Measurements from ENCODE around the gene WDR11.
"Not testable (repeated sequence)": the region's sequence is repeated elsewhere in the genome, so short reads cannot be mapped to it uniquely, and the experiment has no call there.

Gene WDR11

DNA sequence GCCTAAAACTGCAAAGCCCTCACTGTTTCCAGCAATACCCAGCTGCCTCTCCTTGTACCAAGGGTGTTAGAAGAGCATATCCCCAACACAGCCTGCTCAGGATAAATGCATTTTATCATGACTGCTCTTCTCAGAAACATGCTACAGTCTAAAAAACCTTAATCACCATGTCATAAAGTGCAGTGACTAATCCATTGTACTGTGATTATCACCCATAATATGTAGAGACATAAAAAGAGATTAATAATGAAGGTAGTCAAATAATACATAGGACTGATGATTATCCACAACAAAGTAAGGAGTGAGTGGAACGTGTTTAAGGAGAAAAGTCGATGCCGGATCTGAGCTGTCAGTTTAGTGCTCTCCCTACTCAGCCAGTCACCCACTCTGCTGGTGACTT lies 12.2 kb upstream of the WDR11 start:
- in situ Hi-C loops (cut with MboI; ENCODE audit: low sequenced_read_pairs), result no loop called here

DNA sequence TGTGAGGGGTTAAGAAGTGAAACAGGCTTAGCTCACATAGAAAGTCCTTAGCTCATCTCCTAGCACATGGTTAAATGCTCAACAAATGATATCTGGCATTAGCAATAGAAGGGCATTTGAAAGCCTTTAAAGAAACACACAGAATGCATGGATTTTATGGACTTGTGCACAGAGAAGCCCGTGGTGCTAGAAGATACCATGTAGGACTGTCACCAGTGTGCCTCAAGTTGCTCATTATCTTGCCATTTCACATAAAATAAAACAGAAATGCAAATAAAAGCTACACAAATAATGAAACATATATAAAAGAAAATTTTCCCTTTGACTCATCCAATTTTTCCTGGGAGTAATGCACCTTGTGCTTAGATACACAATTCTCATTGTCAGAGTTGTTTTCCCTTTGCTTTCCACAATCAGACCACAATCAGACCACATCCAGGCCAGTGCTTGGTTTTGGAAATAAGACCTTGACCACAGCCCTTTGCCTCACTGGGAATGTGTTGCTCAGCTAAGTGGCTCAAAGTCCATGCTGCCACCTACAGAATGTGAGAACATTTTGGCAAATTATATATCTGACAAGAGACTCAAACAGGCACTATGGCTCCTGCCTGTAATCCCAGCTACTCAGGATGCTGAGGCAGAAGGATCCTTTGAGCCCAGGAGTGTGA lies 9.5 kb upstream of the WDR11 start:
- in situ Hi-C loops (cut with MboI; ENCODE audit: low sequenced_read_pairs), result no loop called here

DNA sequence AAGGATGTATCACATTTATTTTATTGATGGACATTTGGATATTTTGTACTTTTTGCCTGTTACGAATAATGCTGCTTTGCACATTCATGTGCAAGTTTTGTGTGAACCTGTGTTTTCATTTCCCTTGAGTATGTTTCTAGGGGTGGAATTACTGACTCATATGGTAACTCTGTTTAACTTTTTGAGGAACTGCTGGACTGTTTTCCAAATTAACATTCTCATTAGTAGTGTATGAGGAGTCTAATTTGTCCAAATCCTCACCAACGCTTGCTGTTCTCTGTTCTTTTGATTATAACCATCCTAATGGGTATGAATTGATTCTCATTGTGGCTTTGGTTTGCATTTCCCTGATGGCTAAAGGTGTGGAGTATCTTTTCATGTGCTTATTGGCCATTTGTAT lies 3.2 kb downstream of the WDR11 start:
- in situ Hi-C loops (cut with MboI; ENCODE audit: low sequenced_read_pairs), result no loop called here

GRCh38 chr10:120861178-120861855 lies 10.2 kb downstream of the WDR11 start:
- in situ Hi-C loops (cut with MboI; ENCODE audit: low sequenced_read_pairs), result no loop called here

- in situ Hi-C loops (cut with MboI; ENCODE audit: low sequenced_read_pairs), result no loop called here
Observed at GRCh38 chr10:120873741-120874140, 22.6 kb downstream of the WDR11 start.

DNA sequence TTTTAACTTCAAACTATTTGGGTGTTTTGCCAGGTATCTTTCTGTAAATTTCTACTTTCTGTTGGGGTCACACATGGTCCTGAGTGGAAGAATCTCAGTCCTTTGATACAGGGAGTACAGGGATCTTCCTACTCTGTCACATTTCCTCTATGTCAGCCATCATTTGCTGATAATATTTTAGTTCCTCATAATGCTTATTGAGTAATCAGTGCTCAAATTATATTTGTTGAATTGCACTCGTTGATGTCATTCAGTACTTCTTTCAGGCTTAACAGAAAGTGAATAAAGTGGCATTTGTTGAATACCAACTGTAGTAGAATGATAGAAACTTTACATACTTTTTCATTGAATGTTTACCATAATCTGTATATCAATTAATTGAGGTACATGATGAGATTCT lies 31.9 kb downstream of the WDR11 start:
- in situ Hi-C loops (cut with MboI; ENCODE audit: low sequenced_read_pairs), result no loop called here

GRCh38 chr10:120887482-120887881 lies 36.3 kb downstream of the WDR11 start:
- in situ Hi-C loops (cut with MboI; ENCODE audit: low sequenced_read_pairs), result no loop called here

DNA sequence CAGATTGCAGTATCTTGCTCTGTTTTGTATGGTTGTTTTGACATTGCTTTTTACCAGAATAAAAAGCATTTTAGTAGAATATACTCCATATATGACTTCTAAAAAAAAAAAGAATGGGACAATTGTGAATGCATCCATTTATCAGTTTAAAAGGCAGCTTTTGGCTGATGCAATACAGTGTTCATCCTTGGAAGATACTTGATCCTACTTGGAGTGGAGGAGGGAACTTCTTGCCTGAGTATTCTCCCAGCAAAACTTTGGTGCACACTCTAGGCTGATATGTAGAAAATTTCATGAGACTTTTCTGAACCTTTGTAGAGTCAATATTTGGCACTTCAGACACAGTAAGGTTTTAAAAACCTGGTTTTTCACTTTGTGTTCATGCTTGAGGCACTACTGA lies 40.2 kb downstream of the WDR11 start:
- in situ Hi-C loops (cut with MboI; ENCODE audit: low sequenced_read_pairs), result no loop called here

- in situ Hi-C loops (cut with MboI; ENCODE audit: low sequenced_read_pairs), result no loop called here
Observed at GRCh38 chr10:120894556-120894955, 43.4 kb downstream of the WDR11 start.

- in situ Hi-C loops (cut with MboI; ENCODE audit: low sequenced_read_pairs), result no loop called here
Observed at GRCh38 chr10:120897343-120897742, 46.2 kb downstream of the WDR11 start.

DNA sequence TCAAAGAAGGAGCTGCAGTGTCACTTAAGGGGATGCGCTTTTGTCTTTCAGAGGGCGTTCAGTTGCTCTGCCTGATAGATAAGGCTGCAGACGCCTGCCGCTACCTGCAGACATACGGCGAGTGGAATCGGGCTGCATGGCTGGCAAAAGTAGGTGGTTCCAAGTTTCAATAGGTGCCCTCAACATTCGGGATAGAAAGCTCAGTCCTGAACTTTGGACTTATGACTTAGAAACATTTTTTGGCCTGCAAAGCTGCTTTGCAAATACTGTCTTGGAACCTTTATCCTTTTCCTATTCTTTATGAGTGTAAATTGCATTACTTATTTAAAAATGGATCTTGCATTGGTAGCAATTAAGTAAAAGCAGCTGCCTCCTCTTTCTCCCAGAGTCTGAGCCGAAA lies 54.1 kb downstream of the WDR11 start:
- in situ Hi-C loops (cut with MboI; ENCODE audit: low sequenced_read_pairs), result no loop called here

GRCh38 chr10:120917521-120918250 lies 66.5 kb downstream of the WDR11 start:
- in situ Hi-C loops (cut with MboI; ENCODE audit: low sequenced_read_pairs), result no loop called here

- in situ Hi-C loops (cut with MboI; ENCODE audit: low sequenced_read_pairs), result not testable (repeated sequence)
Observed at GRCh38 chr10:120923886-120924285, 72.7 kb downstream of the WDR11 start.

DNA sequence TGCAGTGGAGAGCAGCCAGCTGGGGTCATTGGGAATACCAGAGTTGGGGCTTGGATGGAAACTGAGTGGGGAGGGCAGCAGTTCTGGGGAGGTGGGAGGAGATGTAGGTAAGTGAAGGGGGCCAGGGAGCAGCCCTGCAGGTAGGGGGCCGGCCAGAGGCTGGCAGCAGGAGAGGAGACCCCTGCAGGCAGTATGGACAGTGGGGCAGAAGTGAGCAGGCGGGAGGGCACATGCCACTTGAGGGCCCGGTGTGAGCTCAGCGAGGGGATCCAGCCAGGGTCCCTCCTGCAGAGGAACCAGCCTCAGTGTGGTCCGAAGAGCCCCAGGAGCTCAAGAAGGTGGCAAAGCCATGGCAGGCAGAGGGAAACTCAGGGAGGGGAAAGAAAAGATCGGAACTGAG lies 75.4 kb downstream of the WDR11 start:
- in situ Hi-C loops (cut with MboI; ENCODE audit: low sequenced_read_pairs), result loop anchor here (25.0 kb wide), 1 partner anchor 961 kb away; no protein-coding TSS in a partner anchor

- in situ Hi-C loops (cut with MboI; ENCODE audit: low sequenced_read_pairs), result loop anchor here (25.0 kb wide), 1 partner anchor 960 kb away; no protein-coding TSS in a partner anchor
Observed at GRCh38 chr10:120927352-120927751, 76.2 kb downstream of the WDR11 start.

DNA sequence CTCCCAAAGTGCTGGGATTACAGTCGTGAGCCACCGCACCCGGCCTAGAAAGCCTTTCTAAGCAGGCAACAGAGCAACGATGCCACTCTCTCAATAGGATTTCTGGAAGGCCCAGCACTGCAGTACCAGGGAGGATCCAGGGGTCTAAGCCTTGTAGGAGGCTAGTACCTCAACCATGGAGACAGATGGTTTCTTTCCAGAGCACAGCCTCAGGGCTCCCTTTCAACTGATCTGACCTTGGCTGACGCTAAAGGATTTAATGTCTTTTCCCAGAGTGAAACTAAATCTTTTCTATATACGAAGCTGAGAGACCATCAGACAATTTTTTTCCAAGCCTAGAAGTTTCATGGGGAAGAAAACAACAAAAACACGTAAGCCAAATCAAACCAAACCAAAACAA lies 78.0 kb downstream of the WDR11 start:
- in situ Hi-C loops (cut with MboI; ENCODE audit: low sequenced_read_pairs), result loop anchor here (25.0 kb wide), 1 partner anchor 958 kb away; no protein-coding TSS in a partner anchor

DNA sequence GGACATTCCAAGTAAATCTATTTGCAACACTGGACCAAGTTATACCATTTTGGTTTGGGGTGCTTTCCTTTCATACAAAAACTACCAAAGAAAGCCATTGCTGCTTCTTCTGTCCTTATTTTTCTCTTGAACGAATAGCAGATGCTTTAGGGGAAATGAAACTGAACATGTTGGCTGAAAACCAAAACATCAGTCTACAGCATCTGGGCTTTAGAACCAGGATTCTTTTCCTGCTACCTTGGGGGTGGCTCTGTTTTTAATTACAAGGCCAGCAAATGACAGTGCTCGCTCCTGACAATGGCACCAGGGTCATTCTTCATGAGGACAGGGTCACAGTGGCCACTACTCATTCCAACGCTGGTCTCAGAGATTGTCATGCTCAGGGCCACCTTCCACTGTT lies 80.3 kb downstream of the WDR11 start:
- in situ Hi-C loops (cut with MboI; ENCODE audit: low sequenced_read_pairs), result loop anchor here (25.0 kb wide), 1 partner anchor 956 kb away; no protein-coding TSS in a partner anchor

DNA sequence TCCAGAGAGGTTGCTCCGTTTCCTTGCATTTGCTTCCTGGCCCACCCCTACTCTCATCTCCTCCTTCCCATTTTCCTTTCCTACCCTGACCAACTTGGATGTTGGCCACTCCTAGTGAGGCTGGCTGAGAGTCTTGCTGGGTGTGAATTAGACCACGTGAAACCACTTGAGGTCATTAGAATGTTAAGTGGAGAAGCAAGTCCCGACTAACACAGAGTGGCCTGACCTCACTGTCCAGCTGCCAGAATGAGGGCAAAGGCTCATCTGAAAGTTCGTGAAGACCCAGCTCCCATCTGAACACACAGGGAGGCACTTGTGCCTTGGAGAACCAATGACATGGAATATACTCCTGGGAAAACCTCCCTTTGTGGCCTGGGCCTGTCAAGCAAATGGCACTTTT lies 80.8 kb downstream of the WDR11 start:
- in situ Hi-C loops (cut with MboI; ENCODE audit: low sequenced_read_pairs), result loop anchor here (25.0 kb wide), 1 partner anchor 955 kb away; no protein-coding TSS in a partner anchor

DNA sequence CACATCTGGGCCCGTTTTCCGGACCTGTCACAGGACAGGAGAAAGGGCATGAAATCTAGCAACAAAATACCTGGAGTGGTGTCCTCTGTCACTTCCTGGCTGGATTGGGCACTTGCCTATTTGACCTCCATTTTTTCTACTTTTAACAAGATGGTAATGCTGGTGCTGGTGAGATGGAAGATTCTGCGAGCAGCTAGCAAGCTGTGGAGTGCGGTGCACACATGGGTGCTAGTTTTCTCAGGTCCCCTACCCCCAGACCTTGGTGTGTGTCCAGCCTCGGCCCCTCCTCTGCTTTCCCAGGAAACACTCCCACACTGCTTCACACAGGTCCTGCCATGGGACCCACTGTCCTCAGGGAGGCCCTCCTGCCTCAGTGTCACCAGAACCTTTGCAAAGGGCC lies 87.7 kb downstream of the WDR11 start:
- in situ Hi-C loops (cut with MboI; ENCODE audit: low sequenced_read_pairs), result loop anchor here (25.0 kb wide), 1 partner anchor 948 kb away; no protein-coding TSS in a partner anchor

DNA sequence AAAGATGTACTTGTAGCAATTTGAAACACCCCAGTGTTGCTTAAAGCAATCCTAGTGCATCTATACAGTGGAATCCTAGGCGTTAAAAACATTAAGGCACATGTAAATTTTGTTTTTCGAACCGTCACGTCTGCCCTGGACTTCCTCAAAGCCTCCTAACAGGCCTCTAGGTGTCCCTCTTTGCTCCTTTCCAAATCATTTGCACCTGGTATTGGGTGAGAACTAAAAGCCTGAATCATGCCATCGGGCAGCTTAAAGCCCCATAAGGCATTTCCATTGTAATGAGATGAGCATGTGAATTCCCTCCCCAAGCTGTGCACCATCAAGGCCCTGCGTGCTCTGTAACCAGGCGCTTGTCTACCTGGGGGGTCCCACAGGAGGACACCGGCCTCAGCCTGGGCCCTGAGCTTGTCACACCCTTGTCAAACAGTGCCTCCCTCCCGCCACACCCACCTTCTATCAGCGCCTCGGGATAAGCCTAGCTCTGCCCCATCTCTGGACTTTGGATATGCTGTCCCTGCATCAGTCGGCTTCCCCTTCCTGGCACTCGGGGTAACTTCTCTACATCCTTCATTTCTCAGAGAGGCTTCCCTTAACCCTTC lies 89.2 kb downstream of the WDR11 start:
- in situ Hi-C loops (cut with MboI; ENCODE audit: low sequenced_read_pairs), result loop anchor here (25.0 kb wide), 1 partner anchor 947 kb away; no protein-coding TSS in a partner anchor

- in situ Hi-C loops (cut with MboI; ENCODE audit: low sequenced_read_pairs), result loop anchor here (25.0 kb wide), 1 partner anchor 946 kb away; no protein-coding TSS in a partner anchor
Observed at GRCh38 chr10:120941501-120941900, 90.3 kb downstream of the WDR11 start.

Data from HL-60/S4 treated with phorbol 12-myristate 13-acetate at 8.2 ng/mL for 4 days and 3 days (cell line).